Peyer's patch (tissue), 4 donors: ENCODE measurements around the gene STPG3. TPM values are rescaled to one million over a fixed set of nuclear protein-coding genes. Genes with fewer than 3 reads are reported as not detected.
A peak's percentile ranks its signal among the peaks of the same experiment; 100 is the strongest.
"Not testable (repeated sequence)": the region's sequence is repeated elsewhere in the genome, so short reads cannot be mapped to it uniquely, and the experiment has no call there.

Experiments used
- DNase-seq, 3 donors: peaks; one replicate each; pipeline ENCODE4 v3.0.0-alpha.2; 2017 to 2019
- H3K27ac ChIP-seq, 4 donors: fragments of 200-600 bp; sonication (generic); one replicate each; pipeline ENCODE4 v1.5.1; 2016 to 2019
- H3K27me3 ChIP-seq, 2 donors: fragments of 200-600 bp; sonication (generic); one replicate each; pipeline ENCODE4 v1.5.1; 2019
- H3K36me3 ChIP-seq, 3 donors: fragments of 200-600 bp; sonication (generic); one replicate each; pipeline ENCODE4 v1.5.1; 2016 to 2019
- H3K4me1 ChIP-seq, 4 donors: fragments of 200-600 bp; sonication (generic); one replicate each; pipeline ENCODE4 v1.5.1; 2016 to 2019
- H3K4me3 ChIP-seq, 4 donors: fragments of 200-600 bp; sonication (generic); 1 replicate in 3 of 4; 2 replicates in 1 of 4; pipeline ENCODE4 v1.5.1; 2016 to 2019; ENCODE audit warnings: mild to moderate bottlenecking in 1 of 4
- H3K9me3 ChIP-seq, 4 donors: fragments of 200-600 bp; sonication (generic); one replicate each; pipeline ENCODE4 v1.5.1; 2016 to 2019; ENCODE audit warnings: mild to moderate bottlenecking in 1 of 4
- CTCF ChIP-seq, 6 experiments: fragments of 450-650 bp in 4 of 6; fragments of 200-600 bp in 2 of 6; sonication (generic) in 1 of 6; IDR thresholded peaks; one replicate each; pipeline ENCODE4 v1.5.1; 2017 to 2019; ENCODE audit warnings: antibody characterized with exemption in 6 of 6, mild to moderate bottlenecking in 3 of 6, moderate library complexity in 1 of 6
- POLR2A ChIP-seq, 2 donors: fragments of 450-650 bp; IDR thresholded peaks; one replicate each; pipeline ENCODE4 v1.5.1; 2017; ENCODE audit warnings: antibody characterized with exemption in 2 of 2, mild to moderate bottlenecking in 2 of 2, moderate library complexity in 2 of 2
- total RNA-seq, 4 donors: library from RNA; depleted of rRNA; stranded (reverse); fragments of >200 nt; gene quantifications; one replicate each; pipeline ENCODE4 v1.1.0, GENCODE V29; 2016

STPG3 gene
- total RNA-seq, 4 donors from 2014 or later = not detected

- no peaks in the 10 kb centered on the region for H3K27me3 ChIP-seq
- peaks cover 0 to 19% (median 0%) of the 10 kb centered on the region in 3 donors for H3K36me3 ChIP-seq
- TF ChIP-seq CTCF (IDR thresholded peaks at IDR 0.05) (no peak), POLR2A (IDR thresholded peaks at IDR 0.05) (peak in 1 of 2 donors; percentile 24)
- peak overlapping the region in 3 of 4 donors; percentile 93 to 100 (median 95) for H3K27ac ChIP-seq
- peak overlapping the region; percentile 70 to 99 (median 86) for H3K4me3 ChIP-seq
- no peak for DNase-seq
- H3K9me3 ChIP-seq = no peaks in the 10 kb centered on the region
- peaks cover 0 to 45% (median 2%) of the 10 kb centered on the region in 4 donors for H3K4me1 ChIP-seq
Measured at GRCh38 chr9:137242269-137243203, 8.6 kb upstream of the STPG3 start.

GRCh38 chr9:137243266-137243625 is 7.8 kb upstream of the STPG3 start:
- H3K27ac ChIP-seq = peak overlapping the region in 1 of 4 donors; percentile 30
- DNase-seq, H3K9me3 ChIP-seq, H3K27me3 ChIP-seq: not testable (repeated sequence)
- H3K4me3 ChIP-seq = peak overlapping the region in 2 of 4 donors; percentile 70 to 99
- H3K4me1 ChIP-seq = peaks cover 0 to 38% (median 0%) of the 10 kb centered on the region in 4 donors
- peaks cover 0 to 19% (median 0%) of the 10 kb centered on the region in 3 donors for H3K36me3 ChIP-seq

- H3K27ac ChIP-seq = peak overlapping the region in 1 of 4 donors; percentile 30
- no peaks in the 10 kb centered on the region for H3K27me3 ChIP-seq
- H3K4me3 ChIP-seq = peak overlapping the region in 2 of 4 donors; percentile 70 to 99
Measured at GRCh38 chr9:137243626-137244485, 7.2 kb upstream of the STPG3 start.

GRCh38 chr9:137244486-137245449 is 6.3 kb upstream of the STPG3 start:
- peaks cover 0 to 25% (median 0%) of the 10 kb centered on the region in 4 donors for H3K4me1 ChIP-seq
- H3K9me3 ChIP-seq = no peaks in the 10 kb centered on the region
- H3K4me3 ChIP-seq = no peak overlapping the region
- H3K27me3 ChIP-seq = no peaks in the 10 kb centered on the region
- H3K27ac ChIP-seq = peak overlapping the region in 1 of 4 donors; percentile 8
- no peak for DNase-seq
- TF ChIP-seq POLR2A (IDR thresholded peaks at IDR 0.05) (no peak), CTCF (IDR thresholded peaks at IDR 0.05) (no peak)
- H3K36me3 ChIP-seq = peaks cover 0 to 19% (median 0%) of the 10 kb centered on the region in 3 donors

More at GRCh38 chr9:137243626-137244485, 7.2 kb upstream of the STPG3 start:
- peaks cover 0 to 34% (median 0%) of the 10 kb centered on the region in 4 donors for H3K4me1 ChIP-seq
- H3K9me3 ChIP-seq = no peaks in the 10 kb centered on the region
- H3K36me3 ChIP-seq = peaks cover 0 to 19% (median 0%) of the 10 kb centered on the region in 3 donors
- no peak for DNase-seq
- peak; percentile 9 to 19 for TF ChIP-seq POLR2A (IDR thresholded peaks at IDR 0.05)
- no peak for TF ChIP-seq CTCF (IDR thresholded peaks at IDR 0.05)

GRCh38 chr9:137245450-137246421 is 5.3 kb upstream of the STPG3 start:
- no peak for DNase-seq
- H3K36me3 ChIP-seq = peaks cover 0 to 19% (median 0%) of the 10 kb centered on the region in 3 donors
- H3K4me3 ChIP-seq = no peak overlapping the region
- H3K27me3 ChIP-seq = no peaks in the 10 kb centered on the region
- no peaks in the 10 kb centered on the region for H3K9me3 ChIP-seq
- TF ChIP-seq POLR2A (IDR thresholded peaks at IDR 0.05) (no peak), CTCF (IDR thresholded peaks at IDR 0.05) (no peak)
- no peak overlapping the region for H3K27ac ChIP-seq
- peaks cover 0 to 22% (median 0%) of the 10 kb centered on the region in 4 donors for H3K4me1 ChIP-seq
